DND-41 (cell line): Measurements from ENCODE around the gene GLT8D1.

Source experiments
- CTCF ChIP-seq: IDR thresholded peaks from 2 replicates; pipeline ENCODE4 v1.5.1; 2012; ENCODE audit warnings: borderline replicate concordance, low read length, moderate library complexity, mild to moderate bottlenecking; ENCODE audit not compliant: poor library complexity, severe bottlenecking; ENCODE audit errors: extremely low read depth
- EZH2 ChIP-seq: IDR thresholded peaks from 3 replicates; pipeline ENCODE4 v1.6.1; 2012; ENCODE audit warnings: borderline replicate concordance, low read depth, mild to moderate bottlenecking, moderate library complexity, low read length, inconsistent platforms; ENCODE audit not compliant: severe bottlenecking

- TF ChIP-seq CTCF (no peak), EZH2 (no peak)
These were observed 25.1 kb upstream of the GLT8D1 start for GRCh38 chr3:52730681-52731080.
